Motor neuron (in vitro differentiated cells): ENCODE results near the gene ZNF71. TPM values are rescaled to one million over a fixed set of nuclear protein-coding genes. Genes with fewer than 3 reads are reported as not detected.

Source experiments
- ATAC-seq, 8 experiments: fragments of 200-7000 bp; cut with Tn5 transposase; replicated peaks in 6 of 8; 2 replicates each; pipeline ENCODE4 v1.8.0; 2021; ENCODE audit warnings: mild to moderate bottlenecking in 8 of 8, moderate library complexity in 8 of 8
- H3K27ac ChIP-seq, 2 donors: fragments of 250-450 bp; sonication (Bioruptor Pico); 2 replicates each; pipeline ENCODE4 v1.9.0; 2021; ENCODE audit warnings: antibody characterized with exemption in 2 of 2, mild to moderate bottlenecking in 2 of 2, moderate library complexity in 1 of 2
- H3K4me1 ChIP-seq, 2 donors: fragments of 250-450 bp; sonication (Bioruptor Pico); replicated peaks in 1 of 2; 2 replicates each; pipeline ENCODE4 v1.6.1; 2021; ENCODE audit warnings: antibody characterized with exemption in 2 of 2, mild to moderate bottlenecking in 2 of 2, moderate library complexity in 1 of 2
- H3K4me3 ChIP-seq, 5 donors: fragments of 250-450 bp; sonication (Bioruptor Pico); 2 replicates each; pipeline ENCODE4 v1.9.0; 2021; ENCODE audit warnings: antibody characterized with exemption in 5 of 5, mild to moderate bottlenecking in 5 of 5, moderate library complexity in 4 of 5
- WGBS, 10 experiments: fragments of 450-650 bp; shearing (Covaris generic); methylation state at CpG; one replicate each; pipeline ENCODE4 v1.0.0; 2022; 5-methylcytosine and 5-hydroxymethylcytosine counted together
- in situ Hi-C, 9 experiments: fragments of 400-800 bp; cut with MboI; loops; one replicate each; pipeline ENCODE4 v1.15.0; 2021; ENCODE audit warnings: low sequenced_read_pairs in 9 of 9, low pct_unique_long_range_greater_than_20kb in 2 of 9; ENCODE audit not compliant: unreplicated experiment in 9 of 9
- total RNA-seq, 8 experiments: library from RNA; unstranded; fragments of 300-600 nt; gene quantifications; 2 replicates each; pipeline versions ENCODE4 v1.2.3 to v1.2.4, GENCODE V29; 2022

Gene ZNF71
- total RNA-seq, 8 experiments from 2014 or later: 0.10 to 20.3 (median 11.4) TPM

DNA sequence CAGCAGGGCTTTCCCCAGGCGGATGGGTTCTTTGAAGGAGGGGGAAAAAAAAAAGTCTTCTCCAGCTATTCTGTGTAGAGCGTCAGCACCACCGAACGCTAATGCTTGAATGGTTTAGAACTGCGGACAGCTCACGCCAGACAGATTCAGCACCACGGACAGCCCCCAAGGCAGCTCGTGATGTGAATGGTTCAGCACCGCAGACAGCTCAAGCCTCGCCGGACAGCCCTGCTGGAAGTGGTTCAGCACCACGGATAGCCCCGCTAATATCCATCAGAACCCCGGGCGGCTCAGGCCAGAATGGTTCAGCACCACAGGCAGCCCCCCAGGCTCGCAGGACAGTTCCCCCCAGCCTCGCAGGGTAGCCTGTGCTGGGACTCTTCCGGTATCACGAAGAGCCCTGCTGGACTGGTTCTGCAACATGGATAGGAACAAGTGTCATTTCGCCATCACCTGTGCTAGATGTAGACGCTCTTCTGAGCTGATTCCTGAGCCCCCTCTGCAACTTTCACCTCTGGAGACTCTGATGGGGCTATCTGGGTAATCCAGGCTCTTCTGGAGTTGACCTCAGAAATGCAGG lies 43.0 kb downstream of the ZNF71 start:
- Histone ChIP-seq H3K4me3 (no peak overlapping the region), H3K4me1 (no peaks in the 10 kb centered on the region), H3K27ac (no peak overlapping the region)
- in situ Hi-C loops: no loop called here
- ATAC-seq: peak; percentile 38 to 92 (median 72)
- 0 to 33% (median 17%) methylated on average over 1 to 10 of the region's 21 CpGs; no CpG with 5 or more reads in 4 of the 10 experiments for WGBS, 10 experiments

DNA sequence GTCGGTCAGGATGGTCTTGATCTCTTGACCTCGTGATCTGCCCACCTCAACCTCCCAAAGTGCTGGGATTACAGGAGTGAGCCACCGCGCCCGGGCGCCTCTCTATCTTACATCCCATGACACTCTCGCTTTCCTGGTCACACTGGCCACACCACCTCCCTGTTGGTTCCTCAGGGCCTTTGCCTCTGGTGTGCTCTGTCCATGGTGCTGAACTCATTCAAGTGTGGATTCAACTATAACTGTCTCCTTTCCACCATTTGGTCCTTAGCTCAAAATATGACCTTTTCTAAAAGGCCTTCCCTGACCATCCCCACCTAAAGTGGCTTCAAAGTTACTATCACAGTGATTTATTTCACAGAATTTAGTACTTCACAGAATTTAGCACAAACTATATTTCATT lies 44.1 kb downstream of the ZNF71 start:
- no peak for ATAC-seq
- Histone ChIP-seq H3K4me1 (peaks cover 0 to 7% of the 10 kb centered on the region in 2 donors), H3K4me3 (no peak overlapping the region), H3K27ac (no peak overlapping the region)
- WGBS, 10 experiments: 40 to 98% (median 86%) methylated on average over 2 to 7 of the region's 7 CpGs; no CpG with 5 or more reads in 6 of the 10 experiments
- in situ Hi-C loops: no loop called here

DNA sequence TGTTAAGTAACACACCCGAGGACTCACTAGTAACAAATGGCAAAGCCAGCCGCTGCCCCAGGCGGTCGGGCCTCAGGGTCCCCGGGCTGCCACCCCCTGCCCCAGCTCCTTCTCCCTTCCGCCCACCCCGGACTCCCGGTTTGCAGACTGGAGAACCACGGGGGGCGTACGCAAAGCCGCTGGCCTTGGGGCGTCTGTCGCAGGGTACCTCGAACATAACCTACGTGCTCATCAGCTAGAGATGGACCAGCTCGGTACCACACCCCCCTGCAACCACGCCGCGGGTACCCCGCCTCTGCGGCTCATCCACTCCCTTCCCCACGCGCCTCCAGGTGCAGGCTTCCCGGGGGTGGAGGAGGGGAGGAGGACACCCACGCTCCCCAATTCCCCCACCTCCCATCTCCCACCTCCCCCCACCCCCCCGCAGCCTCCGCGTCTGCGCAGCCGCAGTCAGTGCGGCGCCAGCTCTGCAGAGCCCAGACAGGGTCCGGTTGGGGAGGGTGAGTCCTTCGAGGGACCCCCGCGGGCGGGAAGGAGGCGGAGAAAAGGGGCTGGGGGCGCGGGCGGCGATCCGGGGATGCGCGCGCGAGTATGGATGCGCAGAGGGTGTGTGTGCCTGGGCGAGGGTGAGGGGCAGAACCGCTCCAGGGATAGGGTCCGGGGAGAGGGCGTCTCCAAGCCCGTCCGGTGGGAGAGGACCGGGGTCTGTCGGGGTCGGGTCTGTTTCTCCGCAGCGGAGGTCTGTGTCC lies 47.8 kb downstream of the ZNF71 start, which contains the start of gene SMIM17:
Gene SMIM17 (plus strand): TSS at position 449 of the 749 bp plus-strand sequence. CDS start 2,509 bp downstream, outside the sequence.
- 0 to 81% (median 55%) methylated on average over 1 to 6 of the region's 60 CpGs; no CpG with 5 or more reads in 7 of the 10 experiments for WGBS, 10 experiments
- Histone ChIP-seq H3K27ac (no peak within 1 kb of the TSS), H3K4me1 (peaks cover 0 to 8% of the 10 kb centered on the region in 2 donors), H3K4me3 (no peak within 1 kb of the TSS)
- ATAC-seq: no peak
- in situ Hi-C loops: no loop called here

DNA sequence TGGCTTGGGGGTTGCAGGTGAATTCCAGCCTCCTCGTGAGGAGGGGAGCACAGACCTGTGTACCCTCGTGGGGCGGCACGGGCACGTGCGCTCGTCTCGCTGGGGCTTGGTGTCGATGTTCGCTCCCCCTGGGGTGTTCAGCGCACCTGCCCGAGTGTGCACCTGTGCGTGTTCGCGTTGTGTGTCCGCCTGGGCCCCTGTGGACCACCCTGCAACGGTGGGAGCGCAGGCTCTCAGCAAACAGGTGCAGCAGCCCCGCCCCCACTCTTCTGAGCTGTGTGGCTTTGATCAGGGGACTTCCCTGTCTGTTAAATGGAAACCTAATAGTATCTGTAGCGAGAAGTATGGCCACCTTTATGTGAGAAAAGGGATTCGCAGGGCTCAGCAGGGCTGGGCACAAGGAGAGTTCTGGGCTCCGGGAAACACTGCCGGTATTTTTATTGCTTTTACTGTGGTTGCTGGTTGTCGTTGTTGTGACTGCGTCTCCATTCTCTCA lies 48.4 kb downstream of the ZNF71 start:
- ATAC-seq: peak in 1 of 8 experiments; percentile 4
- in situ Hi-C loops: no loop called here
- Histone ChIP-seq H3K27ac (no peak overlapping the region), H3K4me1 (peaks cover 0 to 8% of the 10 kb centered on the region in 2 donors), H3K4me3 (no peak overlapping the region)
- 0 to 93% (median 45%) methylated on average over 1 to 5 of the region's 25 CpGs; no CpG with 5 or more reads in 4 of the 10 experiments for WGBS, 10 experiments

DNA sequence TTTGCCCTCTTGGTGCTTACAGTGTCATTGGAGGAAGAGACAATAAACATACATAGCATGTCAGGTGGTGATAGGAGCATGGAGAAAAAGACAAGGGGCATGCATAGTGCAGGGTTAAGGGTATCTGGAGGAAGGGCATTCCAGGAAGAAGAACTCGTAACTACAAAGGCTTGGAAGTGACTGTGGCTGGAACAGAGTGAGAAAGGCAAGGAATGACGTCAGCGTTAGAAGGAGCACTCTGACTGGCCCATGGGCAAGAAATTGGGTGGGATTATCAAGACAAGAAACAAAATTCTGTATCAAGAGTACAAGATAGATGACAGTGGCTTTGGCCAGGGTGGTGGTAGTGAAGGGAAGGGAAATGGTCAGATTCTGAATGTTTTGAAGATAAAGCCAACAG lies 59.0 kb downstream of the ZNF71 start:
- H3K4me1 ChIP-seq: no peaks in the 10 kb centered on the region
- no peak overlapping the region for H3K27ac ChIP-seq
- 0 to 92% (median 27%) methylated on average over 1 to 3 of the region's 3 CpGs for WGBS, 10 experiments
- in situ Hi-C loops: no loop called here
- no peak for ATAC-seq
- H3K4me3 ChIP-seq: no peak overlapping the region

DNA sequence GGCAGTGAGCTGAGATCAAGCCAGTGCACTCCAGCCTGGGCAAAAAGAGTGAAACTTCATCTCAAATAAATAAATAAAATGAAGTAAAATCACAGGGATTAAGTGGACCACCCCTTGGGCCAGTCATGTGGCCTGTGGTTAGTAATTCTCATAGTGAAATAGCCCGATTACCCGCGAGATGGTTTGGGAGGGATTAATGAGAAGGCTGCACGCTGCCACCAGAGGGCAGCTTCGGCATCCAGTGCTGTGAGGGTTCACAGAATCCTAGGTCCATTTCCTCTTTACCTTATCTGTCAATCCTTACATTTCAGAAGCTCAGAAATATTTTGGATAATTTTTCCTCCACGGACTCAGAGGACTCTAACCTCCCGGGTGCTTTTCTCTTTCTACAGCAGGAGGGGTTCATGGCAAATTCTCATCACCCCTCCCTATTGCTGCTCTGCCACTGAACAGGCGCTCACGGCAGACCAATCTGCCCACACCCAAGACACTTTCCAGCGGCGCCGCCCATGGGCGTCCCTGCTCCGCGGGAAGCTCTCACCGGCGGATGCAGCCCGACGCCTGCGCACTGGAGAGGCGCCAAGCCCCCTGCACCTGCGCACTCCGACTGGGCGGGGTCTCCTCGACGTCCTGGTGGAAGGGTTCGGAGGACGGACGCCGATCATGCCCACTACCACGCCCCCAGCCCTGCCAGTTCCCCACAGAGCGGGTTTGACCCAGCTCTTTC lies 65.4 kb downstream of the ZNF71 start:
- no peak for ATAC-seq
- in situ Hi-C loops: no loop called here
- Histone ChIP-seq H3K27ac (no peak overlapping the region), H3K4me3 (no peak overlapping the region), H3K4me1 (no peaks in the 10 kb centered on the region)
- 13 to 83% (median 54%) methylated on average over 2 to 26 of the region's 32 CpGs; no CpG with 5 or more reads in 3 of the 10 experiments for WGBS, 10 experiments

DNA sequence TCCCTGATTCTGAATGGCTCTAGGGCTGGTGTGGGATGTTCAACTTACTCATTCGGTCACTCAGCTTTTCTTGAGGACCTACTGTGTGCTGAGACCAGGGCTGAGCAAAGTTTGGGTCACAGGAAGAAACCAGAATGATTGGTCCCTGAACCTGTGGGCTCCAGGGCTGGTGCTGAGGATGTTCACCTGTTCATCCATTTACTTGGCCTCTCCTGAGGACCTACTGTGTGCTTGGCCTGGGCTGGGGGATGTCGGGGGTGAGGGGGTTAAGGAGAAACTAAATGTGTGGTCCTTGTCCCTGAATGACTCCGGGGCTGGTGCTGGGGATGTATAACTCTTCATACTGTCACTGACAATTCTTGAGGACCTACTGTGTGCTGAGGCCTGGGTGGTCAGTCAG lies 66.1 kb downstream of the ZNF71 start:
- 53 to 100% (median 90%) methylated on average over 1 to 3 of the region's 3 CpGs; no CpG with 5 or more reads in 6 of the 10 experiments for WGBS, 10 experiments
- Histone ChIP-seq H3K4me1 (no peaks in the 10 kb centered on the region), H3K27ac (no peak overlapping the region), H3K4me3 (no peak overlapping the region)
- in situ Hi-C loops: no loop called here
- ATAC-seq: no peak

DNA sequence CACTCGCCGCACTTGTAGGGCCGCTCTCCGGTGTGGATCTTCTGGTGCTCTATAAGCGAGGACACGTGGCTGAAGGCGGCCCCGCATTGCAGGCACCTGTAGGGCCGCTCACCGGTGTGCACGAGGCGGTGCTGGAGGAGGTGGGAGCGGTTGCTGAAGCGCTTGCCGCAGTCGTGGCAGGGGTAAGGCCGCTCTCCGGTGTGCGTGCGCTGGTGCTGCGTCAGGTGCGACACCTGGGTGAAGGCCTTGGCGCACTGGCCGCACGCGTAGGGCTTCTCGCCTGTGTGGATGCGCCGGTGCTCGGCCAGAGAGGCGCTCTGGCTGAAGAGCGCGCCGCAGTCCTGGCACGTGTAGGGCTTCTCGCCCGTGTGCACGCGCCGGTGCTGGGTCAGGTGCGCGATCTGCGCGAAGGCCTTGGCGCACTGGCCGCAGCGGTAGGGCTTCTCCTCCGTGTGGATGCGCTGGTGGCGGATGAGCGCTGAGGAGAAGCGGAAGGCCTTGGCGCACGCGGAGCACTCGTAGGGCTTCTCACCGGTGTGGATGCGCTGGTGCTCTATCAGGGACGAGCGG lies 68.9 kb downstream of the ZNF71 start:
- ATAC-seq: no peak
- WGBS, 10 experiments: 84 to 100% (median 92%) methylated on average over 2 to 15 of the region's 60 CpGs; no CpG with 5 or more reads in 6 of the 10 experiments
- H3K4me1 ChIP-seq: no peaks in the 10 kb centered on the region
- no peak overlapping the region for H3K4me3 ChIP-seq
- H3K27ac ChIP-seq: no peak overlapping the region
- in situ Hi-C loops: no loop called here

DNA sequence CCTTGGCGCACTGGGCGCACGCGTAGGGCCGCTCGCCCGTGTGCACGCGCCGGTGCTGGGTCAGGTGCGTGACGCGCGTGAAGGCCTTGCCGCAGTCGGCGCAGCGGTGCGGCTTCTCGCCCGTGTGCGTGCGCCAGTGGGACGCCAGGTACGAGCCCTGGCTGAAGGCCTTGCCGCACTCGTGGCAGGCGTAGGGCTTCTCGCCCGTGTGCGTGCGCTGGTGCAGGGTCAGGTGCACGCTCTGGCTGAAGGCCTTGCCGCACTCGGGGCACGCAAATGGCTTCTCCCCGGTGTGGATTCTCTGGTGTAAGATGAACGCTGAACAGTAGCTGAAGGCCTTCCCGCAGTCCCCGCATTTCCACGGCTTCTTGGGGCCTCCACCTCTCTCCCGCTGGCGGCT lies 69.4 kb downstream of the ZNF71 start:
- H3K27ac ChIP-seq: no peak overlapping the region
- in situ Hi-C loops: no loop called here
- H3K4me3 ChIP-seq: no peak overlapping the region
- WGBS, 10 experiments: 85 to 100% (median 100%) methylated on average over 1 to 6 of the region's 43 CpGs; no CpG with 5 or more reads in 6 of the 10 experiments
- no peak for ATAC-seq
- no peaks in the 10 kb centered on the region for H3K4me1 ChIP-seq

DNA sequence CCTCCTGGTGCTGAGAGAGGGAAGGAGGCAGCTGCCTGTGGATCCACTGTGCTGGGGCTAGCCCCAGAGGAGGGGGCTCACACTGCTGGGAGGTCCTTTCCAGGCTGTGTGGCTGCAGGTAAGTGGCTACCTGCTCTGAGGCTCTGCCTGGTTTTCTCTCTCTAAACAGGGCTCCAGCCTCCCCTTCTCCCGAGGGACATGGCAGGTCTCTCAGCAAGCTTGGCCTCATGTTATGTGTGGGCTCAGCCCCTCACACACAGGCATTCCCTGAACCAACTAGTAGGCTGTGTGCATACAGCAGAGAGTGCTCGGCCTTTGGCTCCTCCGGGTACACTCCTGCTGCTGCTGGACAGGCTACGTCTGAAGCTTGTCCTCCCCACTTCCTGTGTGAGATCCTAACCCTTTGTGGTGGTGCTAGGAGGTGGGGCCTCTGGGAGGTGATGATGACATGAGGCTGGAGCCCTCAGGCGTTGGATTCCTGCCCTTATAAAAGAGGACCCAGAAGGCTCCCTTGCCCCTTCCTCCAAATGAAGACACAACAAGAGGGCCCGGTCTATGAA lies 72.3 kb downstream of the ZNF71 start:
- no peaks in the 10 kb centered on the region for H3K4me1 ChIP-seq
- no peak overlapping the region for H3K27ac ChIP-seq
- no peak for ATAC-seq
- 0 to 71% (median 19%) methylated on average over 1 to 3 of the region's 6 CpGs; no CpG with 5 or more reads in 2 of the 10 experiments for WGBS, 10 experiments
- H3K4me3 ChIP-seq: no peak overlapping the region
- in situ Hi-C loops: no loop called here

DNA sequence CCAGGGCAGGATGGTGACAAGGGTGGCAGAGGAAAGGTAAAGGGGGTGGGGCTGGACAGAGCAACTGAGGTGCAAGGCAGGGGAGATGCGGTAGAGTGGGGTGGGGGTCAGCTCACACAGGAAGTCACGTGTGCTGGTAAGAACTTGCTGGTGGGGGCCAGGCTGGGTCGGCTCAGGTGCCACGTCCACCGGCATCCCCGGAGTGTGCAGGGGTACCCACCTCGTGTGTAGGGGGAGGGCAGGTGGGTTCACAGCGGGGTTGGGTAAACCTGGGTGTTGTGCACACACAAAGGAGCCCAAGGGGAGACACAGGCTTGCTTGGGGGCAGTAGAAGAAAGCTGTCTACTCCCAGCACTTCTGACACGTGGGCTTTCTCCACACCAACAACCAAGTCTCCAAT lies 73.6 kb downstream of the ZNF71 start:
- WGBS, 10 experiments: 20 to 69% (median 20%) methylated on average over 1 to 2 of the region's 9 CpGs; no CpG with 5 or more reads in 7 of the 10 experiments
- in situ Hi-C loops: no loop called here

DNA sequence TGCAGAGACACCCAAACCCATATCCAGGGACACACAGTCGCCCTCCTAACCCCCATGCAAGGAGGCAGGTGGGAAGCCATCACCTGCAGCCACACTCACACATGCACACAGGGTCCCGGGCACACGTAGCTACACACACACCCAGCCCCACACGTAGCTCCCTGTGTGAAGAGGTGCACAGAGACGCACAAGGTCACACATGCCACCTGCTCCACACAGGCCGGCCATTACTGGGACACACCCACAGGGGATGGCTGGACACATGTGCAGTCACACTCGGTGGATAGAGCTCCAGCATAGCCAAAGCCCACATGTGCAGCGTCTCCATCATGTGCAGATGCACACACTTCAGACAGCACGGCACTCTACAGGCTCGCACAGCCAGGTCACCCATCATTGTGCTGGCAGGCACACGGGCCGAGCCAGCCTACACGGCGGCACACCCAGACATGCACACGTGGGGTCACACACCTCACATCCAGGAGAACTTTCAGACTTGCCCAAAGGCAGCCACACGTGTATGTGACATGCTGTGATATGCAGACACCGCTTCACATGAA lies 75.4 kb downstream of the ZNF71 start:
- Histone ChIP-seq H3K27ac (no peak overlapping the region), H3K4me3 (peak overlapping the region in 2 of 5 donors; percentile 45 to 56), H3K4me1 (no peaks in the 10 kb centered on the region)
- 43 to 58% (median 50%) methylated on average over 2 to 8 of the region's 17 CpGs; no CpG with 5 or more reads in 7 of the 10 experiments for WGBS, 10 experiments
- no peak for ATAC-seq
- in situ Hi-C loops: no loop called here

More for the DNA sequence above, 73.6 kb downstream of the ZNF71 start:
- no peaks in the 10 kb centered on the region for H3K4me1 ChIP-seq
- ATAC-seq: no peak
- no peak overlapping the region for H3K27ac ChIP-seq
- no peak overlapping the region for H3K4me3 ChIP-seq
